SH-SY5Y (cell line): ENCODE data around the gene JMJD7.

ENCODE experiments used
- GATA2 ChIP-seq: IDR thresholded peaks from 2 replicates; pipeline ENCODE4 v1.6.1; 2011; ENCODE audit warnings: mild to moderate bottlenecking, low read depth, low read length
- GATA3 ChIP-seq: IDR thresholded peaks from 2 replicates; pipeline ENCODE4 v1.6.1; 2011; ENCODE audit warnings: low read depth, mild to moderate bottlenecking, low read length, moderate library complexity

- TF ChIP-seq GATA3 = no peak
- TF ChIP-seq GATA2 = no peak
These were observed 23.5 kb upstream of the JMJD7 start for GRCh38 chr15:41804361-41804760.
